Fibroblast of pulmonary artery (primary cell): ENCODE results near the gene CTBP2.
A peak's percentile ranks its signal among the peaks of the same experiment; 100 is the strongest.

Source experiments
- DNase-seq: peaks from one replicate; pipeline ENCODE4 v3.0.0-alpha.2; 2010; ENCODE audit warnings: low read depth
- H3K4me3 ChIP-seq: replicated peaks from 2 replicates; pipeline ENCODE4 v1.5.1; 2011; ENCODE audit warnings: low read depth, mild to moderate bottlenecking, control low read depth, low read length, moderate library complexity
- CTCF ChIP-seq: IDR thresholded peaks from 2 replicates; pipeline ENCODE4 v1.5.1; 2011; ENCODE audit warnings: mild to moderate bottlenecking, control low read depth, low read length, inconsistent platforms; ENCODE audit errors: missing control alignments

CTBP2 gene

GRCh38 chr10:125144693-125145623 lies 15.4 kb downstream of the CTBP2 start:
- peak; percentile 68 for DNase-seq
- no peak overlapping the region for H3K4me3 ChIP-seq
- peak; percentile 58 for TF ChIP-seq CTCF

- no peak for TF ChIP-seq CTCF
- DNase-seq: no peak
- H3K4me3 ChIP-seq: no peak overlapping the region
These were observed 16.2 kb downstream of the CTBP2 start for GRCh38 chr10:125144206-125144605.

GRCh38 chr10:125142946-125143345 lies 17.4 kb downstream of the CTBP2 start:
- no peak overlapping the region for H3K4me3 ChIP-seq
- no peak for TF ChIP-seq CTCF
- no peak for DNase-seq

GRCh38 chr10:125141860-125142484 lies 18.4 kb downstream of the CTBP2 start:
- no peak for TF ChIP-seq CTCF
- no peak for DNase-seq
- no peak overlapping the region for H3K4me3 ChIP-seq

- no peak for TF ChIP-seq CTCF
- DNase-seq: no peak
- H3K4me3 ChIP-seq: no peak overlapping the region
These were observed 19.1 kb downstream of the CTBP2 start for GRCh38 chr10:125141150-125141859.

- H3K4me3 ChIP-seq: no peak overlapping the region
- no peak for DNase-seq
- no peak for TF ChIP-seq CTCF
These were observed 20.2 kb downstream of the CTBP2 start for GRCh38 chr10:125140151-125140550.
